ENCODE results near the gene AQP4.

Gene AQP4

GRCh38 chr18:26865557-26865956 is at the start of gene AQP4:
AQP4 (minus strand) TSS chr18:26865707; CDS start chr18:26865689, 18 bp downstream.
- no peak for DNase-seq (ENCODE audit: low read depth in 2 of 2)

GRCh38 chr18:26911840-26912239 is 46.3 kb upstream of the AQP4 start:
- DNase-seq (ENCODE audit: low read depth in 2 of 2), result no peak

DNA sequence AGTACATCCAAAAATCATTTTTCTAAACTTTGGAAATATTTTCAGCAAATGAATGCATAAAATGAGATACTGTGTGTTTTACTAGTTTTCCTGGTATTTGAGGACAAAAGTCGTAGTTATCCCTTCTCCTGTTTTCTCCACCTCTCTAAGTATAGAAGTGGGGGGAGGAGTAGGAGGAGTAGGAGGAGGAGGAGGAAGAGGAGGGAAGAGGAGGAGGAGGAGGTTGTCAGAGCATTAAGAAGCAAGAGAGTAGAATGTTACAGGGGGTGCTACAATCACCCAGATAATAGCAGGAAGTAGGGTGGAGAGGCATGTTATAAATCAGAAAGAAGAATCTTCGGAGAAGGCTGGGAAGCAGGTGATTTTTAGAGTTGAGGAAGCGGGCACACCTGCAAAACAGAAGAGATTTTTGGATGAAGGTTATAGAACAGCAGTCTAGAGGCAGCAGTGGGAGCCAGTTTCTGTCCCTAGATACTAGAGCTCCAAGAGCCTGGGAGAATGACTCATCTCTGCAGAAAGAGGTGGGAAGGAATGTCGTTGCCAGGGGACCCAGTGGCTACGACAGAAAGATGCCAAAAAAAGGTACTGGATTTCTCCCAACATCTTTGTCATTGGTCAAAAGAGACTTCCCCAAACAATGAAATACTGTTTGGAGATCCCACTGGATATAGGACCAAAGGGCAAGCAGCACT is 44.2 kb upstream of the AQP4 start:
- DNase-seq (ENCODE audit: low read depth in 2 of 2), result no peak

GRCh38 chr18:26908906-26909305 is 43.4 kb upstream of the AQP4 start:
- DNase-seq (ENCODE audit: low read depth in 2 of 2), result no peak

- DNase-seq (ENCODE audit: low read depth in 2 of 2), result no peak
Measured at GRCh38 chr18:26902291-26902690, 36.8 kb upstream of the AQP4 start.

DNA sequence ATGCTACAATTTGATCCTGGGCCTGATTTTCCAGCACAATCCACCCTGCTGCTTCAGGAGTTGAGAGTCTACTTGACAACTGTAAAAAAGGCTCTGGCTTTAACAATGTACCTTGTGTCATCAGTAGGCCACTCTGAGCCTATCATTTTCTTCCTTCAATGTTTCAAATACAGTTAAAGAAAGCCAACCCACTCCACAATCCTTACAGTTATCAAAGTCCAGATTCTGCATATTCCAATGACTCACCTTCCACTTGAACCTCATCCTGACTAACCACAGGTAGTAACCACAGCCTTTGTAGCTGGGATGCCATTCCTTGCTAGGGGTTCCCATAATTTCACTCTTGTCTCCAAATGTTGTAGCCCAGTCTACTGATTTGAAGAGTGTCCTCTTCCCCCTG is 35.5 kb upstream of the AQP4 start:
- no peak for DNase-seq (ENCODE audit: low read depth in 2 of 2)

GRCh38 chr18:26894426-26894825 is 28.9 kb upstream of the AQP4 start:
- DNase-seq (ENCODE audit: low read depth in 2 of 2), result no peak

- no peak for DNase-seq (ENCODE audit: low read depth in 2 of 2)
Measured at GRCh38 chr18:26893996-26894395, 28.5 kb upstream of the AQP4 start.

DNA sequence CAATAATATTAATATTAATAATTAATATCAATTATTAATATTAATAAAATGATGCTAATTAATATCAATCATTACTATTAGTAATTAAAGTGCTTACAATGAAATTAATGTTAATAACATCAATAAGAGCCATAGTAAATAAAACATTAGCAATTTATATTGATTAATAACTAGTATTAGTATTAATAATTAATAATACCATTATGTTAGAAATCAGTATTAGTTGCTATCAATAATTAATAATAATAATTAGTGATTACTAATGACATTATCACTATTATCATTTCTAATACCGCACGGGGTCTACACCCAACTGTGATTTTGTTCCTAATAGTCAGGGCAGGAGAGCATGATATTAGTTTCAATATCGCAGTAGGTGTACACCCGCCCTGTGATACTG is 22.8 kb upstream of the AQP4 start:
- DNase-seq (ENCODE audit: low read depth in 2 of 2), result no peak

DNA sequence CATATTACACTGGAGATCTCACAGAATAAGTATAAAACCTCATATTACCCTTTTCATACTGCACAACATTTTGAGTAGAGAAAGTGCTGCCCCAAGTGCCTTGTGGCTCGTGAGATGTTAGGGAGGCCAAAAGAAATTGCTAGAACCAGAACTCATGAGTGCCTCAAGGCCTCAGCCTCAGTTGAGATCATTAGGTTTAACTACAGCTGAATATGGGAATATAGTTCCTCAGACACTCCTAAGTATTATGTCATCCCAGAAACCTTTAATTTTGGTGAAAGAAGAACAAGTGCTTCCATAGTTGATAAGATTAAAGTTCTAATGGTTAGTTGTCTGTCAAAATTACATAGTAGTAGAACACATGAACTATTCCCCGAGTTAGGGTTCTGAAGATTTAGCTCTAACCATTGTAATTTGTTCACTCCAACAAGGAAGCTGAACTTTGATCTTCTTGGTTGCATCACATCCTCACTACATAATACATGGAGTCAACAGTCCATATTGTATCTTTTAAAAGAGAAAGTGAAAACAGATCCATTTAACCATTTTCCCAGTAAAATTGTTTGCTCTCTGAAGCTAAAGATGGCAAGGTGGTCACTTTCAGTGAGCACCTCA is 9.6 kb upstream of the AQP4 start:
- DNase-seq (ENCODE audit: low read depth in 2 of 2), result no peak

DNA sequence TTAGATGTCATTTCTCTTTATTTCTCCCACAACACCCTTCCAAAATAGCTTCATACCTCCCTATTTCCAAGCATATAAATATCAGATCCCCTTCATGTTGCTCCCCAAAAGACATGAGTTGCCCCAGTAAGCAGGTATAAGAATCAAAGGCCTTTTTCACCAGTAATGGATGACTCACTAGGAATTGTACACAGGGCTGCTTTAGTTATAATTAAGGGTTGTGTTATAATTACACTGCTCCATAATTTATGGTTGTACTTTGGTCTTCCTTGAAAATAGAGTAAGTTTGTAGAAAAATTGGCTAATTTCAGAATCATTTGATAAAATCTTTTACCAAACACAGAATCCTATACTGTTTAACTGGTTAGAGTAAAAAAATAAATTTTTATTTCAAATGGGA is 8.8 kb upstream of the AQP4 start:
- no peak for DNase-seq (ENCODE audit: low read depth in 2 of 2)

DNA sequence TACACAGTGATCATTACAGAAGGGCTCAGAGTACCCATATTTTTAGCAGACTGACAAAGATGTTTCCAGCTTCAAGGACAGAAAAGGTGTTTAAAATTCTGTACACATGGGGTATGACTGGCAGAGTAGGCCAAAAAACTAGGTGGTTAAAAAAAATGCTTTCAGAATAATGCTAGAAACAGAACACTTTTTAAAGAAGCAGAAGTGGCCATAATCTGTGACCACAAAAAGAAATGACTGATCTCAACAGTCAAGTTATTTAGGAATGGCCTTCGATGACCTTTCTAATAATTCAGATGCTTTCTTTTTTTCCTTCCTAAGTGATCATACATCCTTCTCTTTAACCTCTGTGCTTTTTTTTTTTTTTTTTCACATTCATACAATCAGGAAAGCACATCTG is 4.1 kb upstream of the AQP4 start:
- DNase-seq (ENCODE audit: low read depth in 2 of 2), result no peak

- no peak for DNase-seq (ENCODE audit: low read depth in 2 of 2)
Measured at GRCh38 chr18:26868968-26869586, 3.6 kb upstream of the AQP4 start.

GRCh38 chr18:26867471-26867870 is 2.0 kb upstream of the AQP4 start:
- DNase-seq (ENCODE audit: low read depth in 2 of 2), result no peak

DNA sequence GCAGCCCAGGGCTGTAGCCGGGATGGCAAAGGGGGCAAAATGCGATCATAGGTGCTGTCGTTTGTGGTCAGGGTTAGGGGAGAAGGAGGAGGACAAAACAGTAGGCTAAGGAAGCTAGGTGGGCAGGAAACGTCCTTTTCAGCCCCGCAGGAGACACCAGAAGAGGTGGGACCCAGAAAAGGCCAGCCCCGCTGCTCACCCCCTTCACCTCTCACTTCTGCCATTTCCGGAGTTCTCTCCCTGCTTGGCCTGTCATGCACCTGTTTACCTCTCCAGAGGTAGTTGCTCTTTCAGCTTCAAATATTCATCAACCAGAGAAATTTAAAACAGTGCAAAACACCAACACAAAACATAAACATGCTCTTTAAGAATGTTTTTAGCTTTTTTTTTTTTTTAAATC is 849 bp downstream of the AQP4 start:
- no peak for DNase-seq (ENCODE audit: low read depth in 2 of 2)

GRCh38 chr18:26863921-26864497 is 1.5 kb downstream of the AQP4 start:
- no peak for DNase-seq (ENCODE audit: low read depth in 2 of 2)

DNA sequence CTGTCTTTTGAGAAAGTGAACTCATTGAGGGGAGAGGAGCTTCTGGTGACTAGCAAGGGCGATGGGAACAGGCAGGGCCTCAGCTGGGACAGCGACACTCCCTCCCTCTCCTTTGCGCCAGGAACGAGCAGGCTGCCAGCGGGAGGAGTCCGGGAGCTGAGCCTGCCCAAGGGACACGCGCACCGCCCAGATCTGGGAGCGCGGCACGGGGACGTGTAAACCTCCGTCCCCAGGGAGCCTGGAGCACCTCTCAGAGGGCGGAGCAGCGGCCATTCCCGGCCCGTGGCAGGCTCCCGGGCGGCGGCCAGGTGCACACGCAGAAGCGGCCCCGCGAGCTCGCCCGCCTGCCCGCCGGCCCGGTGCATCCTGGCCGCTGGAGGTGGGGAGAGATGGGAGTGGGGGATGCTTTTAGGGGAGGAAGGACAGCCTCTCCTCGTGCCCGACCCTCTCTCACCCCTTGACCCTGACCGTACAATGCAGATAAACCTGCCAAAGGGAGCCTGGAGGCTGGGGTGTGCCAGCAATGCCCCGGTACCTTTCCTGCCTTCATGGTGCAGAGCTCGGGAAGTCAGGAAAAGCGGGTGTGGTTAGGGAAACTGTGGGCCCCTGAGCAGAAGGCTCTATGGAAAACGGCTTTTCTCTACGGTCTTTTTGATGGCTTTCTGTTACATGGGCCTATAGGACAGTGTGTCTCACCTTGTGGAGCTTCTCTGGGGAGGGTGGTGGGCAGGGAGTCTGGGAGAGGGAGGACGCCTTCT is 2.2 kb downstream of the AQP4 start:
- DNase-seq (ENCODE audit: low read depth in 2 of 2), result no peak

DNA sequence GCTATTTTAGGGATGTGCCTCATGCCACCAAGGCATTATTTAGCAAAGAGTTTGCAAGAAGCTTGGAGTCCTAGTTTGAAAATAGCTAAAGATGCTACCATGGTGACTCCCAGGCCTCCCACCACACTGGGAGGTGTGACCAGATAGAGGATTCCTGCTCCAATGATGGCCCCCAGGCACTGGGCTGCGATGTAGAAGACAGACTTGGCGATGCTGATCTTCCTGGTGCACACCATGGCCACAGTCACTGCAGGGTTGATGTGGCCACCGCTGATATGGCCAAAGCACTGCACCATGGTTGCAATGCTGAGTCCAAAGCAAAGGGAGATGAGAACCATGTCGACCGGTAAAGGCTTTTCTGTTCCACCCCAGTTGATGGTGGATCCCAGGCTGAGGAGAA is 3.4 kb downstream of the AQP4 start:
- no peak for DNase-seq (ENCODE audit: low read depth in 2 of 2)

DNA sequence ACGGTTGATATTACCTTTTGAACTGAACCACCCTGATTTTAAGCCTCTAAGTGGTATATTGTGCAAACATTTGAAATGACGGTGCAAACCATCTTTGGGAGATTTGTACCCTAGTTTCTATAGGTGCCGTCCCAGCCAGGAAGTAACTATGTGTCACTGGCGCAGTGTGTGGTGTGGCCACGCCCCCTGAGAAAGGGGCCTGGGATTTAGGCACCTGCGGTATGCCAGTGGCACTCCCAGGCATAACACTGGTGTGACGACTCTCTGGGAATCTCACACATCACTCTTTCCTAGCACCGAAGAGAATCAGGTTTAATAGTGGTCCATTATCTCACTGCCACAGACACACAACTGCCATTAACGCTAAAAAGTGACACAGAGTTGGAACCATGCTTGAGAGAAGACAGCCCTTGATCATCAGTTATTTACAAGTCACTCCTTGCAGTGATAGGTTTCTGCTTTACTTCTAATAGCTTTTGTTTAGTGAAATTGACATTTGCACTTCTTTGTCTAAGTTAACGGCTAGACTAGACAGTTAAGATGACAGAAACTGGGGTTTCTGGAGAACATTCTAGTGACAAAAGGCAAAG is 11.1 kb downstream of the AQP4 start:
- DNase-seq (ENCODE audit: low read depth in 2 of 2), result no peak

DNA sequence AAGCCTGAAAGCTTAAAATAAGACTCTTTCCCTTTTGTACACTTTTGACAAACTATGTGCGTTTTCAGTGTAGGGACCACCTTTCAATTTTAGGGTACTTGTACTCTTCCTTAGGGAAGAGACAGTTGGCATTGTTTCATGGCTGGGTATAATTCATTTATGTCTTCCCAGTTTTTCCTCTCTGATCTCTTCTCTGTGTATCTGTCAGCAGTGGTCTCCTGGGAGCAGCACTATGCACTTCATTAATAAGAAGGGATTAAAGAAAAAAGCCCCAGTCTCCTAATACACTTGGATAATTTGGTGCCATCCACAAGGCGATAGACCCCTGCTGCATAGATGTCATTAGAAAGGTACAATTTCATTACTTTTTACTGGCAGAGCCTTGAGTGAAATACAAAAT is 12.1 kb downstream of the AQP4 start:
- no peak for DNase-seq (ENCODE audit: low read depth in 2 of 2)

DNA sequence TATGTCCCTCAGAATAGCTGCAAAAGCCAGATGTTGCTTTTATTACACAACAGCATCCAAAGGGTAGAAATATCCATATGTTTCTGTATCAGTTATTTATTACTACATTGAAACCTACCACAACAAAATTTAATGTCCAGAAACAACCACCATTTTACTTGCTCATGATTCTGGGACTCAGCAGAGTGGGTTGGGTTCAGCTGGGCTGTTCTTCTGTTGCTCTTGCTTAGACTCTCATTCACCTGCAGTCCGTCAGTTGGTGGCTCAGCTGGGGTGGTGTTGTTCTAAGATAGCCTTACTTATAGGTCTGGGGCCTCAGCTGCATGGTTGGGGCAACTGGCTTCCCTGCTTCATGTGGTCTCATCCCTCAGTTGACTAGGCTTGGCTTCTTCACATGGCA is 21.7 kb downstream of the AQP4 start:
- DNase-seq (ENCODE audit: low read depth in 2 of 2), result no peak

DNA sequence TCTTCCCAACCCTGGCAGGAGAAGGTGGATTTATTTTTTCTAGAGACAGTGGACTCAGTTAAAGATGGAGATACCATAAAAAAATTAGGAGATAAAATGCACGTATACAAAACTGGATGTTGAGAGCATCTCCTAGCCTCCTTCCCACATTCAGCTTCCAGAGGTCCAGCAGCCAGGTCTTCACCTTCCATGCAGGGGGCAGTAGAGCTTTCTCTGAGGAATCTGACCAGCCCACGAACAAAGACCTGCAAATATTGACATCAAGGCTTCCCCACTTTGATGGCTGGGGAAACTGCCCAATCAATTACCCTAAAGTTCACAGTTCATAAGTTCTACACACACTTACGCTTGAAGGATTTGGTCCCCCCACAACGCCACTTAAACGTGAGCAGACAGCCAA is 24.5 kb downstream of the AQP4 start:
- no peak for DNase-seq (ENCODE audit: low read depth in 2 of 2)
